AG04449 (cell line): Measurements from ENCODE around the gene MRPL27.

Experiments
- CTCF ChIA-PET: fragments of 350-600 bp; formaldehyde crosslinking; extraction: SDS; loops from one replicate; lab custom pipeline; 2021; ENCODE audit warnings: antibody characterized with exemption; lab: Yijun Ruan, JAX
- POLR2A ChIA-PET: fragments of 400-600, 350-600 bp; formaldehyde crosslinking; extraction: SDS; loops from one replicate; lab custom pipeline; 2020; ENCODE audit warnings: antibody characterized with exemption, inconsistent platforms; lab: Yijun Ruan, JAX
- DNase-seq: peaks from one replicate; pipeline ENCODE4 v3.0.0-alpha.2; 2010; ENCODE audit warnings: low read depth, low spot score
- H3K4me3 ChIP-seq: 2 replicates; pipeline ENCODE4 v1.5.1; 2011; ENCODE audit warnings: low read depth, mild to moderate bottlenecking, control low read depth, low read length
- CTCF ChIP-seq: IDR thresholded peaks from one replicate; pipeline ENCODE4 v1.5.1; 2011; ENCODE audit warnings: mild to moderate bottlenecking, moderate library complexity, low read length, control low read depth, inconsistent platforms; ENCODE audit not compliant: insufficient read depth; ENCODE audit errors: missing control alignments

The MRPL27 gene

DNA sequence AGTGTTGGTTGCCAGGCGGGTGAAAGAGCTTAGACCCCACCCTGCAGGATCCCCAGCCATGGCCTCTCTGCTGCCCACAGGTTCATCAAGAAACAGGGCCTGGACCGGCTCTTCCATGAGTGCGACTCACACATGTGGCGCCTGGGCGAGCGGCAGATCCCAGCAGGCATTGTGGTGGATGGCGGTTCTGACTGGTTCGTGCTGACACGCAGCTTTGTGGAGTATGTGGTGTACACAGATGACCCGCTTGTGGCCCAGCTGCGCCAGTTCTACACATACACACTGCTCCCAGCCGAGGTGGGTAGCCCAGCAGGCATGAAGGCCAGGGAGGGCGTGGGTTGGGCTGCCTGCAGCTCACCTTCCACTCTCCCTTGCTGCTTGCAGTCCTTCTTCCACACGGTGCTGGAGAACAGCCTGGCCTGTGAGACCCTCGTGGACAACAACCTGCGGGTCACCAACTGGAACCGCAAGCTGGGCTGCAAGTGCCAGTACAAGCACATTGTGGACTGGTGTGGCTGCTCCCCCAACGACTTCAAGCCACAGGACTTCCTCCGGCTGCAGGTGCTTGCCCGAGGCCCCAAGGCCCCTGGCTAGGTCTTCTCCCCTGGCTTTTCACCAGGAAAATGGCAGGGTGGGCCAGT, 17.2 kb downstream of the MRPL27 start:
- DNase-seq = no peak
- ChIA-PET POLR2A (no interaction called here), CTCF (interaction anchor here (1.0 to 1.3 kb wide), 3 partner anchors 9 to 244 kb away, joined by 3 to 4 read pairs (median 3); no protein-coding TSS in a partner anchor)
- TF ChIP-seq CTCF = no peak
- no peak overlapping the region for H3K4me3 ChIP-seq

- DNase-seq = no peak
- POLR2A ChIA-PET = no interaction called here
- H3K4me3 ChIP-seq = no peak overlapping the region
- CTCF ChIA-PET = interaction anchor here (1.0 to 1.3 kb wide), 4 partner anchors 11 to 243 kb away, joined by 3 read pairs; no protein-coding TSS in a partner anchor
- no peak for TF ChIP-seq CTCF
Measured at GRCh38 chr17:50355336-50355700, 17.7 kb downstream of the MRPL27 start.

GRCh38 chr17:50354776-50355175, 18.2 kb downstream of the MRPL27 start:
- TF ChIP-seq CTCF = no peak
- POLR2A ChIA-PET = no interaction called here
- CTCF ChIA-PET = interaction anchor here (1.0 to 1.4 kb wide), 3 partner anchors 8 to 193 kb away, joined by 3 to 9 read pairs (median 3); no protein-coding TSS in a partner anchor
- no peak overlapping the region for H3K4me3 ChIP-seq
- no peak for DNase-seq

DNA sequence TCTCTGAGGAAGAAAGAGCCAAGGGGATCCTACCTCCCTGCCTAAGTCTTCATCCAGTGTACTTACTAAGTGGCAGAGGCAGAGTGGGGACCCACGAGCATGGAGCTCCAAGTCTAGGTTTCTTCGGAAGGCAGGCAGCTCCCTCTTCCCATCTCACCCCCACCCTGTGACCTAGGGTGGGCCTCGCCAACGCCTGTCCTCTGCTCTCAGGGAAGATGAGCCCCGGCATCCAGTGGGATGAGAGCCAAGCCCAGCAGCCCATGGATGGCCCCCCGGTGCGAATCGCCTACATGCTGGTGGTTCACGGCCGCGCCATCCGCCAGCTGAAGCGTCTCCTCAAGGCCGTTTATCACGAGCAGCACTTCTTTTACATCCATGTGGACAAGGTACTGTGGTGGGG, 18.8 kb downstream of the MRPL27 start:
- no peak for TF ChIP-seq CTCF
- no peak for DNase-seq
- CTCF ChIA-PET = interaction anchor here (1.0 to 1.4 kb wide), 3 partner anchors 8 to 192 kb away, joined by 3 to 9 read pairs (median 3); no protein-coding TSS in a partner anchor
- no peak overlapping the region for H3K4me3 ChIP-seq
- POLR2A ChIA-PET = no interaction called here

DNA sequence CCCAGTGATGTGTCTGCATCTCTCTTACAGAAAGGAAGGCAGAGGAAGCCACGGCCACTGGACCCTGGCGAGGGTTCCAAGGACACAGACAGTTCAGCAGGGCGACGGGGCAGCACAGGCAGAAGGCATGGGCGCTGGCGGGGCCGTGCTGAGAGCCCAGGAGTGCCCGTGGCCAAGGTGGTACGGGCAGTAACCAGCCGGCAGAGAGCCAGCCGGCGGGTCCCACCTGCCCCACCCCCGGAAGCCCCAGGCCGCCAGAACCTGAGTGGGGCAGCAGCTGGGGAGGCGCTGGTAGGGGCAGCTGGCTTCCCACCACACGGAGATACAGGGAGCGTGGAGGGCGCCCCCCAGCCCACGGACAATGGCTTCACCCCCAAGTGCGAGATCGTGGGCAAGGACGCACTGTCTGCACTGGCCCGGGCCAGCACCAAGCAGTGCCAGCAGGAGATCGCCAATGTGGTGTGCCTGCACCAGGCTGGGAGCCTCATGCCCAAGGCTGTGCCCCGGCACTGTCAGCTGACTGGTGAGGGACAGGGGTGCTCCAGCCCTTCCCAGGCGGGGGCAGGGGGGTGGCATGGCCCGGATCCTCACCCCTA, 19.3 kb downstream of the MRPL27 start:
- TF ChIP-seq CTCF = no peak
- DNase-seq = no peak
- ChIA-PET POLR2A (no interaction called here), CTCF (interaction anchor here (1.4 kb wide), 1 partner anchor 9 kb away, joined by 9 read pairs; no protein-coding TSS in a partner anchor)
- no peak overlapping the region for H3K4me3 ChIP-seq
